HG02870 (cell line): ENCODE measurements around the gene KRTAP12-1.

Experiments used
- ATAC-seq: cut with Tn5 transposase; IDR thresholded peaks from one replicate; pipeline ENCODE4 v1.9.1; 2021; ENCODE audit warnings: mild to moderate bottlenecking, moderate library complexity; ENCODE audit not compliant: unreplicated experiment

Gene KRTAP12-1

DNA sequence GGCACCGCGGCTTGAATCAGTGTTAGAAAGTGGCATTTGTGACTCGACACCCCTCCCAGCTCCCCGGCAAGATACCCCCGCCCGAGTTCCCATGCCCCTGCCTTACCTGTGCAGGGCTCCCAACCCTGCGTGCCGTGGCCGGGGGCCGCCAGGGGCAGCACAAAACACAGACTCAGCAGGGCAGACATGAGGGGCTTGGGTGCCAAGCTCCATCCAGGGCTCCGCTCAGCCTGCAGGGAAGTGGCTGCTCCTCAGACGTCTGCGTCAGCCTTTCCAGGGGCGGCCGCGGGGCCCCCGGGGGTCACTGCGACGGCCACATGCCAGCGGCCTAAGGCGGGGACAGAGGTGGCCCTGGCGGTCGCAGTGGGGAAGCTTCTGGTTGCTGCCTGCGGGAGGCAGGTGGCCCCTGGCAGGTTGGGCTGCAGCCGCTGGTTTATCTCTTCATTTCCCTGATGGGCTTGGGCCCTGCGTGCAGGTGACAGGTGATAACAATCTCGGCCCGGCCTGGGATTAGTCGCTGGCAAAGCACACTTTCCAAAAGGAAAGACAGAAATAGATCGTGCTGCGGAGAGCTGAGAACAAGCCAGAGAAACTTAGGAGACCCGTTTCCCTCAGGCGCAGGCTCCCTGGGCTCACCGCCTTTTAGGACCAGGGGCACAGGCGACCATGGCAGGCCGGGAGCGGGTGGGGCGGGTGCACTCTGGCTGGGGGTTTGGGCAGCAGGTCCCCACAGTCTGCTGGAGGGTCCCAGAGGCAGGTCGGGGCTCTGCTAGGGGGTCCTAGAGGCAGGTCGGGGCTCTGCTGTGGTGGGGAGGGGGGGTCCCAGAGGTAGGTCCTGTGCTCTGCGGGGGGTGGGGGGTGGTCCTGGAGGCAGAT, 29.6 kb upstream of the KRTAP12-1 start, which contains the start of gene TSPEAR:
TSPEAR (minus strand) TSS at position 246 of the 876 bp plus-strand sequence; CDS start at position 188, 58 bp downstream.
- ATAC-seq = no peak

GRCh38 chr21:44710756-44711326, 28.9 kb upstream of the KRTAP12-1 start:
- no peak for ATAC-seq

DNA sequence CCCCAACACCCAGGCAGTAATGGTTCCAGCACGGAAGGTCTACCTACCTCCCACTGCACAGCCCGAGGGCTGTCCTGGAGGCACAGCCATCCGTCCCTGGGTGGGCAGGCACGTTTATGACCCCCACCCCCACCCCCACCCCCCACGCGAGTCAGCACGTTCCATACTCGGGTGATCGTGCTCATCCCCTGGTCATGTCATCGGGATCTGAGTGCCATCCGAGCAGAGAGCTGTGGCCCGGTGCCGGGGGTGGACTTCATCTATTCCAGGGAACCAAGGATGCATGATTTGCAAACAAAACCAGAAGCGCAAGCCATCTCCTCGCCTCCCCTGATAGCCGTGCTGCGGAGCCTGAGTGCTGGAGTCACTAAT, 28.3 kb upstream of the KRTAP12-1 start:
- ATAC-seq = no peak

DNA sequence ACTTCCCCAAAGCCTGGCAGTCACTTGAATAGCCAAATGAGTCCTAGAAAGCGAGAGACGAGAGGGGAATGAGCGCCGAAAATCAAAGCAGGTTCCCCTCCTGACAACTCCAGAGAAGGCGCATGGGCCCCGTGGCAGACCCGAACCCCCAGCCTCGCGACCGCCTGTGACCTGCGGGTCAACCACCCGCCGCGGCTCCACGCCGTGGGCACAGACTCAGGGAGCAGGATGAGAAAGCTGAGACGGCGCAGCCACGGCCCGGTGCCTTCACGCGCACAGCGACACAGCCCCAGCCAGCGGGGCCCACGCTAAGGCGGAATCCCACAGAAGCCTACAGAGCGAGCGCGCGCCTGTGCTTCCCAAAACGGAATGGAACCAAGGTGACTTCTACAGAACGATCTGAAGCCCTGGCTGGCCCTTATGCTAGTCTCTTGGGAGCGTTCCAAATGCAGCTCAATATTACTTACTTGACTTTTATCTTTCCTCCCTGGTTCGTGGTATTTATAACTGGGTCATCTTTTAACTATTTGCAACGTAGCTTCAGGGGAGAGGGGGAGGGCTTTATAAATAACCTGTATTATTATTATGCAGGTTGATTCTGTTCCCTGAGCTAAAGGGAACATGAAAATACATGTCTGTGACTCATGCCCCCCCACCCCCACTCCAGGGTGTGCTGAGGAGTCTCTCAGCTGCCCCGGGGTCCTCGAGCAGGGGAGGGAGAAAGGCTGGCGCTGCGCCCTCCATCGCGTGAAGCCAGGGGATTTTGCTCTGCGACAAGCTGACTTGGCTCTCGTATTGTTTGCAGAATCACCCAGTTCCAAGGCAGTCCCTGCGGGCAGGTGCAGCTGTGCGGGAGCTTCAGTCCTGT, 27.7 kb upstream of the KRTAP12-1 start:
- ATAC-seq = no peak

GRCh38 chr21:44708866-44709425, 27.0 kb upstream of the KRTAP12-1 start:
- ATAC-seq = no peak

GRCh38 chr21:44708213-44708865, 26.4 kb upstream of the KRTAP12-1 start:
- no peak for ATAC-seq

GRCh38 chr21:44706706-44707581, 25.0 kb upstream of the KRTAP12-1 start:
- no peak for ATAC-seq

GRCh38 chr21:44706026-44706705, 24.2 kb upstream of the KRTAP12-1 start:
- no peak for ATAC-seq

GRCh38 chr21:44704636-44705001, 22.7 kb upstream of the KRTAP12-1 start:
- no peak for ATAC-seq

DNA sequence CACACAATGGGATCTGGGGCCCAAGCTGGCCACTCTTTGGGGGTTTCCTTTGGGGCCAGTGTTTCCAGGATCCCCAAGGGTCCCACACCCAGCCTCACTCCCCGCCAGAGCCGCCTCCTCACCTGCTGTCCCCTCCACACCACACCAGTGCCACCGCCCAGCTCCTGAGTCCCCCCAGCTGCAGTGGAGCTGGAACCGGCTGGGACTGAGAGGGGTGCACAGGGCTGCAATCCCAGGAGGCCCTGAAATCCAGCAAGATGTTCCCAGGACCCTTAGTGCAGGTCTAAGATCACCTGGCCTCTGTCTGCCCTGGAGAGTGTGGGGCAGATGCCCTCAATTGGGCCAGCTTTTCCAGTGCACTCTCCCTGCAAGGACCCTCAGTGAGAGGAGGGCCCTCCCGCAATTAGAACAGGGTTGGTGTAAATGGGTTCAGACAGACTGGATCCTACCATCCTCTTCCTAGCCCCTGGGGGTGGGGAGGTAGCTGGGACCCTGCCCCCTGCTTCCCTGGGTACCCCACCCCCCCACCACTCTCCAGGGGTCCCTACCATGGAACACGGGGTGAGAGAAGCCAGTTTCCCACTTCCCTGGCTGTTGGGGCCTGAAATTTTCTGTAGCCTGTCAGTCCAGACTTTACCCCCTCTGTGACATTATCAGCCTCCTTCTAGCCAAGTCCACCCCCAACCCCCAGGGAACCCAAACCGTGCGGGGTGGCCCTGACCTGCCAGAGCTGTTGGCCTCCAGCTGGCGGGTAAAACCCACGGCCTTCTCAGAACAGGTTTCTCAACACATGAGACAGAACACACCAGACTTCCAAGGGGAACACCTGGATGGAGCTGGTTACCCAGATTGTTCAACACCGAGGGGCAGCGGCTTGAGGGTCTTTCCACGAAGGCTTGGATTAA, 22.0 kb upstream of the KRTAP12-1 start:
- no peak for ATAC-seq

- no peak for ATAC-seq
Measured at GRCh38 chr21:44702973-44703730, 21.2 kb upstream of the KRTAP12-1 start.

- no peak for ATAC-seq
Measured at GRCh38 chr21:44702111-44702972, 20.4 kb upstream of the KRTAP12-1 start.

DNA sequence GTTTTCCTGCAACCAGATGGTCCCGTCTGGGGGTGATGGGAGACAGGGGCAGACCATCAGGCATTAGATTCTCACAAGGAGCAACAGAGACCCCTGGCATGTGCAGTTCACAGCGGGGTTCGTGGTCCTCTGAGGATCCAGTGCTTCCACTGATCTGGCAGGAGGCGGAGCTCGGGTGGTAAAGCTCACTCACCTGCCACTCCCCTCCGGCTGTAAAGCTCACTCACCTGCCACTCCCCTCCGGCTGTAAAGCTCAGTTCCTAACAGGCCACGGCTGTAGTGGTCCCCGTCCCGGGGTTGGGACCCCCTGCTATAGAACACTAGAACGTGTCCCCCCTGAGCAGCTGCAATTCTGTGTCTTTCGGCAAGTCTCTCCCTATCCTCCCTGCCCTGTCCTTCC, 19.6 kb upstream of the KRTAP12-1 start:
- ATAC-seq = no peak

- ATAC-seq = no peak
Measured at GRCh38 chr21:44701023-44701400, 19.0 kb upstream of the KRTAP12-1 start.

DNA sequence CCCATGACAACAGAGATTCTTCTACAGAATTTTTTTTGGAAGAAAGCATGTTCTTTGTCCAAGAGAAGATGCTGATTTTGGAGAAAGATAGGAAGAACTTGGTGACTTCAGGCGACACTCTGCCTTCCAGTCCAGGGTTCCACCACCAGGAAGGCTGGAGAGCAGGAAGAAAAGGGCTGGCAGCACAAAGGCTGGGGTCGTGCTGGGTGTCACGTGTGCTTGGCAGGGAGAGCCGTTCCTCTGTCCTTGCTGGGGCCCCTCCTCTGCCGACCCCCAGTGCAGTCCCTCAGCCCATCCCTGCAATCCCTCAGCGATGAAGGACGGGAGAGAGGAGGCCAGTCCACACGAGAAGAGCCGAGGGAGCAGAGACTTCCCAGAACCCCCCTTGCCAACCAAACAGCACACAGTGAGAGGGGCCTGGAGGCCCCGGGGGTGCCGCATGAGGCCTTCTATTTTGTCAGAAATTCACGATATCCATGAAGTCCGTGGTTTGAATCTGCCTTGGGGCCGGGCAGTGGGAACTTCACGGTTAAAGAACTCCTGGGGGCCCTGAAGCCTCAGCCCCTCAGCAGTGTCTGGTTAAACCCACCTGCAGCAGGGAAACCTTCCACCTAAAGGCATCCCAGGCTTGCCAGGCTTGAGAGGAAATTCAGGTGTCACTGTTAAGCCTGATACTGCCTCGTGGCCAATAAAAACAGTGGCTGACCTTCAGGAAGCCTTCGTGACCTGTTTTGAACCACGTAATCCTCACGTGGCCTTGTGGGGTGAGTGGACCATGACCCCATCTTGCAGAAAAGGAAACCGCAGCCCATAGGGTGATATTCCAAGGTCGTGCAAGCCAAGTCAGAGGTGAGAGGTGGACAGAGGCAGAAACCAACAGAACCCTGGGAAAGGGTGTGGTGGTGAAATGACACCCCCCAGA, 18.4 kb upstream of the KRTAP12-1 start:
- no peak for ATAC-seq
